ENCODE measurements around the gene DNLZ. TPM values are rescaled to one million over a fixed set of nuclear protein-coding genes. Genes with fewer than 3 reads are reported as not detected.
"Not testable (repeated sequence)": the region's sequence is repeated elsewhere in the genome, so short reads cannot be mapped to it uniquely, and the experiment has no call there.

The DNLZ gene
- 10 to 100 TPM; 10.3 to 14.7 (median 14.6) TPM for polyA plus RNA-seq (ENCODE audit: insufficient read length in 3 of 3)
- long read RNA-seq, donor 1, transcript DNLZ-201 (3 exons, 724 nt): major isoform, 5 of 5 reads
- long read RNA-seq, donor 1, partial matches to known transcripts: 0 of 5 reads
- long read RNA-seq, donor 1, other reads (novel, unspliced or antisense): 0 of 5 reads
- long read RNA-seq, donor 2, transcript DNLZ-201 (3 exons, 724 nt): major isoform, 12 of 12 reads
- long read RNA-seq, donor 2, partial matches to known transcripts: 0 of 12 reads
- long read RNA-seq, donor 2, other reads (novel, unspliced or antisense): 0 of 12 reads
- long read RNA-seq, donor 3, transcript DNLZ-201 (3 exons, 724 nt): major isoform, 17 of 23 reads
- long read RNA-seq, donor 3, partial matches to known transcripts: 6 of 23 reads
- long read RNA-seq, donor 3, other reads (novel, unspliced or antisense): 0 of 23 reads
- long read RNA-seq, donor 4, transcript DNLZ-201 (3 exons, 724 nt): major isoform, 15 of 15 reads
- long read RNA-seq, donor 4, partial matches to known transcripts: 0 of 15 reads
- long read RNA-seq, donor 4, other reads (novel, unspliced or antisense): 0 of 15 reads
- long read RNA-seq, donor 5: 0 reads
- long read RNA-seq, donor 6, transcript DNLZ-201 (3 exons, 724 nt): major isoform, 5 of 5 reads
- long read RNA-seq, donor 6, partial matches to known transcripts: 0 of 5 reads
- long read RNA-seq, donor 6, other reads (novel, unspliced or antisense): 0 of 5 reads
- long read RNA-seq, donor 7, transcript DNLZ-201 (3 exons, 724 nt): major isoform, 24 of 24 reads
- long read RNA-seq, donor 7, partial matches to known transcripts: 0 of 24 reads
- long read RNA-seq, donor 7, other reads (novel, unspliced or antisense): 0 of 24 reads
- long read RNA-seq, donor 8, transcript DNLZ-201 (3 exons, 724 nt): major isoform, 55 of 55 reads
- long read RNA-seq, donor 8, partial matches to known transcripts: 0 of 55 reads
- long read RNA-seq, donor 8, other reads (novel, unspliced or antisense): 0 of 55 reads
- long read RNA-seq, donor 9, transcript DNLZ-201 (3 exons, 724 nt): major isoform, 14 of 14 reads
- long read RNA-seq, donor 9, partial matches to known transcripts: 0 of 14 reads
- long read RNA-seq, donor 9, other reads (novel, unspliced or antisense): 0 of 14 reads
- long read RNA-seq, donor 10, transcript DNLZ-201 (3 exons, 724 nt): major isoform, 30 of 30 reads
- long read RNA-seq, donor 10, partial matches to known transcripts: 0 of 30 reads
- long read RNA-seq, donor 10, other reads (novel, unspliced or antisense): 0 of 30 reads
- long read RNA-seq, donor 11, transcript DNLZ-201 (3 exons, 724 nt): major isoform, 10 of 10 reads
- long read RNA-seq, donor 11, partial matches to known transcripts: 0 of 10 reads
- long read RNA-seq, donor 11, other reads (novel, unspliced or antisense): 0 of 10 reads
- long read RNA-seq, donor 12, transcript DNLZ-201 (3 exons, 724 nt): major isoform, 6 of 6 reads
- long read RNA-seq, donor 12, partial matches to known transcripts: 0 of 6 reads
- long read RNA-seq, donor 12, other reads (novel, unspliced or antisense): 0 of 6 reads
- long read RNA-seq, donor 13: 0 reads
- long read RNA-seq, donor 14, transcript DNLZ-201 (3 exons, 724 nt): major isoform, 10 of 10 reads
- long read RNA-seq, donor 14, partial matches to known transcripts: 0 of 10 reads
- long read RNA-seq, donor 14, other reads (novel, unspliced or antisense): 0 of 10 reads
- long read RNA-seq, donor 15, transcript DNLZ-201 (3 exons, 724 nt): major isoform, 11 of 11 reads
- long read RNA-seq, donor 15, partial matches to known transcripts: 0 of 11 reads
- long read RNA-seq, donor 15, other reads (novel, unspliced or antisense): 0 of 11 reads
- long read RNA-seq, donor 16, transcript DNLZ-201 (3 exons, 724 nt): major isoform, 70 of 91 reads
- long read RNA-seq, donor 16, partial matches to known transcripts: 21 of 91 reads
- long read RNA-seq, donor 16, other reads (novel, unspliced or antisense): 0 of 91 reads

DNA sequence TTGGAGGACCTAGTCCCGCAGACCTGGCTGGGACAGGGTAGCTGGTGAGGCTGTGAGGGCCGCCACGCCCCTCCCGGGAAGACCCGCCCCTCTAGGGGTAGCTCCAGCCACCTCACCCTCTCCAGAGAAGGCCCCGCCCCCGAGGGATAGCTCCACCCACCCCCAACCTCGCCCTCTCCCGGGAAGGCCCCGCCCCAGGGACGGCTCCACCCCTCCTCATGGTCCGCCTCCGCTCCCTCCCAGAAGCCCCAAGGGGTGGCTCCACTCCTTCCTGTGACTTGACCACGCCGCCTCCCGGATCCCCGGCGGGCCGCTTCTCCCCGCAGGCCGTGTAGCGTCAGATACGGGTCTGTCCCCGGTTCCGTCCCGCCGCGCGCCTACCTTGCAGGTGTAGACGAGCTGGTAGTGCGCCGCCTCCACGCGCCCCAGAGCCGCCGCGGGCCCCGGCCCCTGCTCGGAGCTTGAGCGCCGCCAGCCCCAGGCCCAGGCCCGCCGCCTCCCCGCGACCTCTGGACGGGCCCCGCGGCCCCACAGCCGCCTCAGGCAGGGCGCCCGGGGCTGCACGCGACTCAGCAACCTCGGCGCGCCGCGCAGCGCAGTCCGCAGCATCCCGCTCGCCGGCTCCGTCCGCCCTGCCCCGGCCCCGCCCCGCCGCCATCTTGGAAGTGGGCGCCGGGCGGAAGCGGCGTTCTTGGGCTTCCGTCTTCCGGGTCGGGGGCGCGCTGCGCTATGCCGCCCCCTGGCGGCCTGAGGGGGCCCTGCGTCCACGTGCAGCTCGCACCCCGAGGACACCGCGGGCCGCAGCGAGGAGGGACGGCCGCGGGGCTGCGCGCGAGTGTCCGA, at the start of gene DNLZ:
TSS of gene DNLZ (minus strand) at position 639 of the 843 bp plus-strand sequence. CDS start at position 609, 30 bp downstream.
- peak in 10 of 11 donors; percentile 78 to 89 (median 86) for DNase-seq (ENCODE audit: extremely low read depth in 1 of 11, low read depth in 9 of 11, low spot score in 4 of 11)

DNA sequence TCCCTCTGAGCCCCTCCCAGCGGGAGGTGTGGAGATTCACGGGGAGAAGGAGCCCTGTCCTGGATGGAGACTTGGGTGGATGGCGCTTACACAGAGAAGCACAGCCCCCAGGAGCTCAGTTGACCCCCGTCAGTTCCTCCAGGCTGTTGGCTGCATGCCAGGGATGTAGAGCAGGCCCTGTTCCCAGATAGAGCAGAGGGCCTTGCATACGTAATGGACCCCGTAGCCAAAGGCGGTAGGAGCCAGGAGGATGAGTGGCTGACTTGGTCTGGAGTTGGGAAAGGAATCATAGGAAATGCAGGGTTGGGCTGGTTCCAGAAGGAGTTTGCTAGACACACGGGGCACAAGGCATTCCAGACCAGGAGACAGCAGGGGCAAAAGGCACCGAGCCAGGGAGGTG, 49.4 kb upstream of the DNLZ start:
- no peak for DNase-seq (ENCODE audit: extremely low read depth in 1 of 11, low read depth in 9 of 11, low spot score in 4 of 11)

DNA sequence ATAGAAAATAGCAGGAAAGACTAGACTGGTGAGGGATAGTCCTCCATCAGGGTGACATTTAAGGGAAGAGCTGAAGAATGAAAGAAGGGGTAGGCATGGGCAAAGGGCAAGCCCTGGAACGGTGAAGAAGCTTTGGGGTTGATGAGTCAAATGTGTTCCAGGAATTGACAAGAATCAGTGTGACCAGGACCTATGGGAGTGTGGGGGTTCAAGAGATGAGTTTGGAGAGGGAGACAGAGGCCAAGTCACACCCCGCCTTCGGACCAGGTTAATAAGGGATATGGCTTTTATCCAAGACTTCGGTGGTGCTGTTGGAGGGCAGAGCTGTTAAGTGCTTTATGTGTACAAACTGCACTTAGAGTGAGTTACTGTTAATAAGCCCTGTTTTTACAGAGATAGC, 47.8 kb upstream of the DNLZ start:
- DNase-seq (ENCODE audit: extremely low read depth in 1 of 11, low read depth in 9 of 11, low spot score in 4 of 11): no peak

DNA sequence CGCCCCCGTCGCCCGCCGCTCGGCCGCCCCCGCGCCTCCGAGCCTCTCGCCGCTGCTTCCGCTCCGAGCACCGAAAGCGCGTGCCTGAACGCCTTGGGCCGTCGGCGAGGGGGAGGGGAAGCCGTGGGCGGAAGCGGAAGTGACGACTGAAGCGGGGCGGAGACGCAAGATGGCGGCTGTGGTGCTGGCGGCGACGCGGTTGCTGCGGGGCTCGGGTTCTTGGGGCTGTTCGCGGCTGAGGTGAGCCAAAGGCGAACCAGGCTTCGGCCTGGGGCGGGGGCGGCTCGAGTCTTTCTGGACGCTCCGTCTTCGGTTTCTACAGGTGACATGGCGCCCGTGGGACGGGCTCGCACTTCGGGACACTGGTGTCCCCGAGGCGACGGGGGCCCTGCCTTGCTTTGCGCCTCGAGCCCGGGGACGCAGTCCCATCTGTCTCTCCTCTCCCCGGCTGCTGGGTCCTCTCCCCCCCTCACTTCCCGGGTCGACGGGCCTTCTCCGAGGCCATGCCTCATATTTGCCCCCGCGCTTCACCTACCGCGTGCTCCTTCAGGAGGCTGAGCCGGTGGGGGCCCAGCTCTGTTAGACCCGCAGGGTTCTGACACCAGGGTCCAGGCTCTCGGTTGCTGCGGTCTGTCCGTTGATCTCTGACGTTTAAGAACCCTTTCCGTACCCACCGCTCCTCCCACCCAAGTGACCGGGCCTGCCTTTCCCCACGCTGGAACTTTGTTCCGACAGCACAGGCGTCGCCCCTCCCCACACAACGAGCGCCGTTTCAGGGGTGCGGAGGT, 47.1 kb upstream of the DNLZ start, which contains the start of the genes ENTR1 and PMPCA:
TSS of gene ENTR1 (minus strand) at position 115 of the 788 bp plus-strand sequence. CDS start 217 bp downstream, outside the sequence.
TSS of gene PMPCA (plus strand) at position 159 of the 788 bp plus-strand sequence. CDS start at position 170, 11 bp downstream.
- DNase-seq (ENCODE audit: extremely low read depth in 1 of 11, low read depth in 9 of 11, low spot score in 4 of 11): peak; percentile 68 to 90 (median 85)

DNA sequence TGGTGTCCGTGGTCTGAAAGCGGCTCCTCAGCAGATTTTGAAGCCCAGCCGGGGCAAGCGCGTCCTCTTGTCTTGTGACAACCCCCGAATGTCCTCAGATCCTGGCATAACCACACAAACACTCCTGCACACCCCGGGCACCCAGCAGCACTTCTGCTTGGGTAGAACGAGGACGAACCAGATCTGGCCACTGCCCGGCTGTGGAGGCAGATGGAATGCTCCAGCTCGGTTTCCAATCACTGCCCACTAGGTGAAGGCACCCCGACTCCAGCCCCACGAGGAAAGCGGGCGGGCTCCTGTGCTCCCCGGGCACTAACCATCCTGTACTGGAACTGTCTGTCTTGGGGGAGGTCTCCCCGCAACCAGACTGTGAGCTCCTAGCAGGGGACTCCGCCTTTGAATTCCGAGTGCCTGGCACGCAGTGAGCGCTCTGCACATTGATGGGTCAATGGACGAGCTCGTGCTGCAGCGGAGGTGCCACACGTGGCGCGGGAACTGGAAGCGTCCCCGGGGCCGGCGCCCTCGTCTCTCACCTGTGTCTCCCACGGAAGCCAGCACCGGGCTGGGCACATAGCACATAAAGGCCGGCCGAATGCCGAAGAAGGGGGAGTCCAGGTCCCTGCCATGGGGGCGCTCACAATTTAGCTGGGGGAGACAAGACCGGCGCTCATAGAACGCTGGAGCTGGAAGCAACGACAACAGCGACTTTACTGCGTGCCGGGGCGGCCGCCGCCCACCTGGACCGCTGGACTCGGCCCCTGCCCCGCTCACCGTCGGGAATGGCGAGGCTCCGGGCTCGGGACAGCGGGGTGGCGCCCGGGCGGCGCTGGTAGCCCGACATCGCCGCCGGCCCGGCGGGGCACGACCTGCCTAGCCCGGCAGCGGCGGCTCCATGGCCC, 46.3 kb upstream of the DNLZ start:
- peak in 1 of 11 donors; percentile 8 for DNase-seq (ENCODE audit: extremely low read depth in 1 of 11, low read depth in 9 of 11, low spot score in 4 of 11)

DNA sequence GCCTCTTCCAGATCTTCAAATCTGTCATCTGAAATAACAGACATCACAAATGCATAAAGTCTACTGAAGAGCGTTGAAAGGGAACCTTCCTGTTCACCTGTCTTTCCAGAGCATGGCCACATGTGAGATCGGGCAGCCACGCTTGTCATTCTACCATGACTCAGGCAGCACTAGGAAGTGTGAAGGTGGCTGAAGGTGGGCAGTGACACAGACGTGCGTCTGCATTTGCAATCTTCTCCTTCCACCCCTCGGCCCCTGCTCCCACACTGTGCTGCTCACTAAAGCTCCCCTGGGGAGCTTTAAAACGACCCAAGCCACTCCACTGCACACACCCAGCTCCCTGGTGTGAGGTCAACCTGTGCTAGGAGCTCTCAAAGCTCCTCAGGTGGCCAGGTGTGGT, 44.4 kb upstream of the DNLZ start:
- DNase-seq (ENCODE audit: extremely low read depth in 1 of 11, low read depth in 9 of 11, low spot score in 4 of 11): no peak

DNA sequence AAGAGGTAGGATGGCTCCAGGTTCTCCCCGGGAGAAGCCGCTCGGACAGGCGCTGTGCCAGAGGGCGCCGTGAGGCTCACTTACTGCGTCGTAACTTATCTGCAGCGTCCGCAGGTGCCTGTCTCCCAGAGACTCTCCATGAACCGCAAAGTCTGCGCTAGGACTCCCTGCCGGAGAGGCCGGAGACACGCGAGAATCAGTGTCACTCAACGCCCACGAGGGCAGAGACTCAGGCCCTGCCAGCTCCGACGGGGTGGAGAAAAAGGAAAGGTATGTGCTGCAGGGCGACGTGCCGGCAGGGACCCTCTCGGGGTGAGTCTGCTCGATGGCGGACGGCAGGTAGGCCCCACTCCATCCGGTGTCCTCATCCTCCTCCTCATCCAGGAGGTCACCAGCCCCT, 43.5 kb upstream of the DNLZ start:
- DNase-seq (ENCODE audit: extremely low read depth in 1 of 11, low read depth in 9 of 11, low spot score in 4 of 11): not testable (repeated sequence)

DNA sequence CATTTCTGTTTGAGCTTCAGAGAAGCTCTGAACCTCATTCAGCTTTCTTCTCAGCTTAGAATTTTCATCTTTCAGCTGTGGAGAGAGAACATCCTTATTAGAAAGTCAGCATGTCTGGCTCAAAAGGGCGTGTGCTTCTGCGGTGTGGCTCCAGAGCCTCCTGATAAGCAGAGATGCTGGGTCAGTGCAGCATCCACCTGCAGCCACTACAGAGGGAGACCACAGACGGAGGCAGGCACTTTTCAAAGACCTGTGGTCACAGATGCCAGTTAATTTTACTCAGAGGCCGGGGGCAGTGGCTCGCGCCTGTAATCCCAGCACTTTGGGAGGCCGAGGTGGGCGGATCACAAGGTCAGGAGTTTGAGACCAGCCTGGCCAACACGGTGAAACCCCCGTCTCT, 42.4 kb upstream of the DNLZ start:
- DNase-seq (ENCODE audit: extremely low read depth in 1 of 11, low read depth in 9 of 11, low spot score in 4 of 11): not testable (repeated sequence)

DNA sequence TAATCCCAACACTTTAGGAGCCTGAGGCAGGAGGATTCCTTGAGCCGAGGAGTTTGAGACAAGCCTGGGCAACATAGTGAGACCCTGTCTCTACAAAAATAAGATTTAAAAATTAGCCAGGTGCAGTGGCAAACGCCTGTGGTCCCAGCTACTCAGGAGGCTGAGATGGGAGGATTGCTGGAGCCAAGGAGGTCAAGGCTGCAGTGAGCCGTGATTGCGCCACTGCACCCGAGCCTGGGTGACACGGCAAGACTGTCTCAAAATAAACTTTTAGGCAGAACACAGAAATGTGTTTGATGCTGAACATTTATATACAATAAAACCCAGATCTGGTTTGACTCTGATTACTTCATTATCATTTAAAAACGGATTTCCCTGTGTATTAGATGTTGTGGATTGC, 41.9 kb upstream of the DNLZ start:
- DNase-seq (ENCODE audit: extremely low read depth in 1 of 11, low read depth in 9 of 11, low spot score in 4 of 11): no peak

DNA sequence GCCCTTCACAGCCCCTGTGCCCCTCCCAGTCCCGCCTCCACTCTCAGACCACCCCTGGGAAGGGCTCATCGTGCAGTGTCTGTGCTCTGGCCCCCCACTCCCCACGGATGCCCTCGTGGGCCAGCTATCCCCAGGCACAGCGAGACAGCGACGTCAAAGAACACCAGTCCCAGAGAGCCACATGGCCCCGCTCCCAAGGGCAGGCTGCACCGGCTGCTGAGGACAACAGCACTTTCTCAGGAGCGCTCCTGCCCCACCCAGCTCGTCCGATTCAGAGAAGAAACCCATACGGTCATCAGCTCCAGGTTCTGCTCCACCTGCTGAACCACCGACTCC, 41.2 kb upstream of the DNLZ start:
- no peak for DNase-seq (ENCODE audit: extremely low read depth in 1 of 11, low read depth in 9 of 11, low spot score in 4 of 11)

DNA sequence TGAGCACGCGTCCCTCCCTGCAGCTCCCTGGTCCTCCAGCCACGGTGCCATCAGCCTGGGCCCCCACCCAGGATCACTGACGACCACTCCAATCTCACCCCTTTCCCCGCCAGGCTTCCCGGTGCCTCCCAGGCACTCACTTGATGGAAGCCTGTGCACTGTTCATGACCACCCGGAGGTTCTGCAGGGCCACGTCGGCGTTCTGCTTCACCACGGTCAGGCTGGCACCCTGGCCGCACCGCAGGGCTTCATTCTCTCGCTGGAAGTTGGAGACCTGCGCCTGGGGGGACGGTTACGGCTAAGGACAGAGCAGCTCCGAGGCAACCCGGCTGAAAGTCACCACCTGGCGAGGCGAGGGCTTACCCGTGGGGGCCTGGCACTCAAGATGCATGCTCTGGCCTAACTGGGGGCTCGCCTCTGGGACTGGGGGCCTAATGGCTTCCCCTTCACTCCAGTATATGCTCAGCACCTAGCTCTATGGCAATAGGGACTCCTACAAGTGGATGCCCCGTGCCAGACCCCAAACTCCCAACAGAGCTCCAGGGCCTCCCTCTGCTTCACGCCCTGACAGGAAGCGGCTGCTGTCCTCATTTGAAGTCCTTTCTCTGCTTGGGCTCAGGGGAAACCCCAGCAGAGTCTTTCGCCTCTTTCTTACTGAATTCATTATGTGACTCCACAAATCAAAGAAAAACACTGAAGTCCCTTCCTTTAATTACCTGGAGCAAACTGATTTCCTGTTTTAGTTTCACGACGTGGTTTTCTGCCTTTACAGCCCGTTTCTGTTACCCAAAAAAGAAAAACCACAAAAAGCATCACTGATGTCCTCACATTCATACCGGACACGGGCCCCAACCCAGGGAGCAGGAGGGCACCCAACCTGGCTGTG, 40.6 kb upstream of the DNLZ start:
- DNase-seq (ENCODE audit: extremely low read depth in 1 of 11, low read depth in 9 of 11, low spot score in 4 of 11): no peak

DNA sequence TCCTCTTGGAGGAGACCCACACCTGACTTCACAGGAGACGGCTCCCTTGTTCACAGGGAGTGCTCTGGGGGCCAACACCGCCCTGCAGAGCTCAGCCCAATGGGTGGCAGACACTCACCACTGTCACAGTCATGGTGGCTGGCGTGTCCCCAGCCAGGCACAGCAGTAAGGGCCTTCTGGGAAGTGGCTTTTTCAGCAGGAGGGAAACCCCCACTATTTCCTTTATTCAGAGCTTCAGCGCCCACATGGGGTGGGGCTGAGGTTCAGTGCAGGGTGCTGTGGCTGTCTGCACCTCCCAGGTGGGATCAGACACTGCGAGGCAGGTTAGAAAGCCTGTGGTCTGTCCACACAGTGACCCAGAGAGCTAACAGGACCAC, 40.0 kb upstream of the DNLZ start:
- no peak for DNase-seq (ENCODE audit: extremely low read depth in 1 of 11, low read depth in 9 of 11, low spot score in 4 of 11)

DNA sequence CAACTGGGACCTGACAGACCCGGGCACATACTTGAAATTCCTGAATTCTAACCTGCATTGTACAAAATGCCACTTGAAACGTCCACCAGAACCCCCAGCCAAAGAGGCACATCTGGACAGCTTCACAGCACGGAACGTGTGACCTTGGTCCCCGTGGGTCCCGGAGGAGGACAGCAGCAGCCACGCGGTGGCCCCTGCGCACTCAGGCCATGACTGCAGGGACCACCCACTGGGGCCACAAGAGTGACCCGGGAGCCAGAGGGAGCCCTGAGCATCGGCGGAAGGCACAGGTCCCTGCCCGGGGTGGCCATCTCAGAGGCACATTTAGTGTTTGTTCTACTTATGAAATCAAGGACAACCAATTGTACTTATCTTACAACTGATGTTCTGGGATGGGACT, 38.5 kb upstream of the DNLZ start:
- DNase-seq (ENCODE audit: extremely low read depth in 1 of 11, low read depth in 9 of 11, low spot score in 4 of 11): no peak
